ENCODE measurements around the gene SLC22A6. TPM values are rescaled to one million over a fixed set of nuclear protein-coding genes. Genes with fewer than 3 reads are reported as not detected.

SLC22A6 gene, protein sequence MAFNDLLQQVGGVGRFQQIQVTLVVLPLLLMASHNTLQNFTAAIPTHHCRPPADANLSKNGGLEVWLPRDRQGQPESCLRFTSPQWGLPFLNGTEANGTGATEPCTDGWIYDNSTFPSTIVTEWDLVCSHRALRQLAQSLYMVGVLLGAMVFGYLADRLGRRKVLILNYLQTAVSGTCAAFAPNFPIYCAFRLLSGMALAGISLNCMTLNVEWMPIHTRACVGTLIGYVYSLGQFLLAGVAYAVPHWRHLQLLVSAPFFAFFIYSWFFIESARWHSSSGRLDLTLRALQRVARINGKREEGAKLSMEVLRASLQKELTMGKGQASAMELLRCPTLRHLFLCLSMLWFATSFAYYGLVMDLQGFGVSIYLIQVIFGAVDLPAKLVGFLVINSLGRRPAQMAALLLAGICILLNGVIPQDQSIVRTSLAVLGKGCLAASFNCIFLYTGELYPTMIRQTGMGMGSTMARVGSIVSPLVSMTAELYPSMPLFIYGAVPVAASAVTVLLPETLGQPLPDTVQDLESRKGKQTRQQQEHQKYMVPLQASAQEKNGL
- total RNA-seq (2014; rRNA removed; shearing (Covaris generic)) (not detected in 2 replicates), polyA plus RNA-seq (2016; fragmentation: Nextera tagmentation; extraction: Ambion mirVana) (not detected in 2 replicates)
- long read RNA-seq: 0 reads

DNA sequence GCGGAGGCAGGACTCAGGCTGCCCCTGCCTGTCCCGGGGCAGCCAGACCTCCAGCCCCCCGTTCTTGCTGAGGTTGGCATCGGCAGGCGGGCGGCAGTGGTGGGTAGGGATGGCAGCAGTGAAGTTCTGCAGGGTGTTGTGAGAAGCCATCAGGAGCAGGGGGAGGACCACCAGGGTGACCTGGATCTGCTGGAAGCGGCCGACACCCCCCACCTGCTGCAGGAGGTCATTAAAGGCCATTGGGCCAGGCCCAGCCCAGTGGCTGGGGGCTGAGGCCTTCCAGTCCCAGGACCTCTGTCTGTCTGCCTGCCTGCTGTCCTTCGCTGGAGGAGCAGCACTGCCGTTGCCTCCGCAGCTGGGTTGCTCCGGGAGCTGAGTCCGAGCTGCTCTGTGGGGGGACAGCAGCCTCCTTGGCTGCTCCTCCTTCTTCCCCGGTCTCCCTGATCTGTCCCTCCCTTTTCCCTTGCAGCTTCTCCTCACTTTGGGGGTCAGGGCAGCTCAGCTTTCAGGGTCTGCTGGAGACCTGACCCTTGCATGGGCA is at the start of gene SLC22A6:
TSS of gene SLC22A6 (minus strand) at position 517 of the 541 bp plus-strand sequence. CDS start at position 240, 277 bp downstream.
- H3K27ac Mint-ChIP-seq: no peak within 1 kb of the TSS
- H3K9me3 Mint-ChIP-seq: no peaks in the 10 kb centered on the region
- TF ChIP-seq, protein P1, sequence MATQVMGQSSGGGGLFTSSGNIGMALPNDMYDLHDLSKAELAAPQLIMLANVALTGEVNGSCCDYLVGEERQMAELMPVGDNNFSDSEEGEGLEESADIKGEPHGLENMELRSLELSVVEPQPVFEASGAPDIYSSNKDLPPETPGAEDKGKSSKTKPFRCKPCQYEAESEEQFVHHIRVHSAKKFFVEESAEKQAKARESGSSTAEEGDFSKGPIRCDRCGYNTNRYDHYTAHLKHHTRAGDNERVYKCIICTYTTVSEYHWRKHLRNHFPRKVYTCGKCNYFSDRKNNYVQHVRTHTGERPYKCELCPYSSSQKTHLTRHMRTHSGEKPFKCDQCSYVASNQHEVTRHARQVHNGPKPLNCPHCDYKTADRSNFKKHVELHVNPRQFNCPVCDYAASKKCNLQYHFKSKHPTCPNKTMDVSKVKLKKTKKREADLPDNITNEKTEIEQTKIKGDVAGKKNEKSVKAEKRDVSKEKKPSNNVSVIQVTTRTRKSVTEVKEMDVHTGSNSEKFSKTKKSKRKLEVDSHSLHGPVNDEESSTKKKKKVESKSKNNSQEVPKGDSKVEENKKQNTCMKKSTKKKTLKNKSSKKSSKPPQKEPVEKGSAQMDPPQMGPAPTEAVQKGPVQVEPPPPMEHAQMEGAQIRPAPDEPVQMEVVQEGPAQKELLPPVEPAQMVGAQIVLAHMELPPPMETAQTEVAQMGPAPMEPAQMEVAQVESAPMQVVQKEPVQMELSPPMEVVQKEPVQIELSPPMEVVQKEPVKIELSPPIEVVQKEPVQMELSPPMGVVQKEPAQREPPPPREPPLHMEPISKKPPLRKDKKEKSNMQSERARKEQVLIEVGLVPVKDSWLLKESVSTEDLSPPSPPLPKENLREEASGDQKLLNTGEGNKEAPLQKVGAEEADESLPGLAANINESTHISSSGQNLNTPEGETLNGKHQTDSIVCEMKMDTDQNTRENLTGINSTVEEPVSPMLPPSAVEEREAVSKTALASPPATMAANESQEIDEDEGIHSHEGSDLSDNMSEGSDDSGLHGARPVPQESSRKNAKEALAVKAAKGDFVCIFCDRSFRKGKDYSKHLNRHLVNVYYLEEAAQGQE (IDR thresholded peaks at IDR 0.05; ENCODE audit: unreplicated experiment): no peak
- TF ChIP-seq, protein P2, sequence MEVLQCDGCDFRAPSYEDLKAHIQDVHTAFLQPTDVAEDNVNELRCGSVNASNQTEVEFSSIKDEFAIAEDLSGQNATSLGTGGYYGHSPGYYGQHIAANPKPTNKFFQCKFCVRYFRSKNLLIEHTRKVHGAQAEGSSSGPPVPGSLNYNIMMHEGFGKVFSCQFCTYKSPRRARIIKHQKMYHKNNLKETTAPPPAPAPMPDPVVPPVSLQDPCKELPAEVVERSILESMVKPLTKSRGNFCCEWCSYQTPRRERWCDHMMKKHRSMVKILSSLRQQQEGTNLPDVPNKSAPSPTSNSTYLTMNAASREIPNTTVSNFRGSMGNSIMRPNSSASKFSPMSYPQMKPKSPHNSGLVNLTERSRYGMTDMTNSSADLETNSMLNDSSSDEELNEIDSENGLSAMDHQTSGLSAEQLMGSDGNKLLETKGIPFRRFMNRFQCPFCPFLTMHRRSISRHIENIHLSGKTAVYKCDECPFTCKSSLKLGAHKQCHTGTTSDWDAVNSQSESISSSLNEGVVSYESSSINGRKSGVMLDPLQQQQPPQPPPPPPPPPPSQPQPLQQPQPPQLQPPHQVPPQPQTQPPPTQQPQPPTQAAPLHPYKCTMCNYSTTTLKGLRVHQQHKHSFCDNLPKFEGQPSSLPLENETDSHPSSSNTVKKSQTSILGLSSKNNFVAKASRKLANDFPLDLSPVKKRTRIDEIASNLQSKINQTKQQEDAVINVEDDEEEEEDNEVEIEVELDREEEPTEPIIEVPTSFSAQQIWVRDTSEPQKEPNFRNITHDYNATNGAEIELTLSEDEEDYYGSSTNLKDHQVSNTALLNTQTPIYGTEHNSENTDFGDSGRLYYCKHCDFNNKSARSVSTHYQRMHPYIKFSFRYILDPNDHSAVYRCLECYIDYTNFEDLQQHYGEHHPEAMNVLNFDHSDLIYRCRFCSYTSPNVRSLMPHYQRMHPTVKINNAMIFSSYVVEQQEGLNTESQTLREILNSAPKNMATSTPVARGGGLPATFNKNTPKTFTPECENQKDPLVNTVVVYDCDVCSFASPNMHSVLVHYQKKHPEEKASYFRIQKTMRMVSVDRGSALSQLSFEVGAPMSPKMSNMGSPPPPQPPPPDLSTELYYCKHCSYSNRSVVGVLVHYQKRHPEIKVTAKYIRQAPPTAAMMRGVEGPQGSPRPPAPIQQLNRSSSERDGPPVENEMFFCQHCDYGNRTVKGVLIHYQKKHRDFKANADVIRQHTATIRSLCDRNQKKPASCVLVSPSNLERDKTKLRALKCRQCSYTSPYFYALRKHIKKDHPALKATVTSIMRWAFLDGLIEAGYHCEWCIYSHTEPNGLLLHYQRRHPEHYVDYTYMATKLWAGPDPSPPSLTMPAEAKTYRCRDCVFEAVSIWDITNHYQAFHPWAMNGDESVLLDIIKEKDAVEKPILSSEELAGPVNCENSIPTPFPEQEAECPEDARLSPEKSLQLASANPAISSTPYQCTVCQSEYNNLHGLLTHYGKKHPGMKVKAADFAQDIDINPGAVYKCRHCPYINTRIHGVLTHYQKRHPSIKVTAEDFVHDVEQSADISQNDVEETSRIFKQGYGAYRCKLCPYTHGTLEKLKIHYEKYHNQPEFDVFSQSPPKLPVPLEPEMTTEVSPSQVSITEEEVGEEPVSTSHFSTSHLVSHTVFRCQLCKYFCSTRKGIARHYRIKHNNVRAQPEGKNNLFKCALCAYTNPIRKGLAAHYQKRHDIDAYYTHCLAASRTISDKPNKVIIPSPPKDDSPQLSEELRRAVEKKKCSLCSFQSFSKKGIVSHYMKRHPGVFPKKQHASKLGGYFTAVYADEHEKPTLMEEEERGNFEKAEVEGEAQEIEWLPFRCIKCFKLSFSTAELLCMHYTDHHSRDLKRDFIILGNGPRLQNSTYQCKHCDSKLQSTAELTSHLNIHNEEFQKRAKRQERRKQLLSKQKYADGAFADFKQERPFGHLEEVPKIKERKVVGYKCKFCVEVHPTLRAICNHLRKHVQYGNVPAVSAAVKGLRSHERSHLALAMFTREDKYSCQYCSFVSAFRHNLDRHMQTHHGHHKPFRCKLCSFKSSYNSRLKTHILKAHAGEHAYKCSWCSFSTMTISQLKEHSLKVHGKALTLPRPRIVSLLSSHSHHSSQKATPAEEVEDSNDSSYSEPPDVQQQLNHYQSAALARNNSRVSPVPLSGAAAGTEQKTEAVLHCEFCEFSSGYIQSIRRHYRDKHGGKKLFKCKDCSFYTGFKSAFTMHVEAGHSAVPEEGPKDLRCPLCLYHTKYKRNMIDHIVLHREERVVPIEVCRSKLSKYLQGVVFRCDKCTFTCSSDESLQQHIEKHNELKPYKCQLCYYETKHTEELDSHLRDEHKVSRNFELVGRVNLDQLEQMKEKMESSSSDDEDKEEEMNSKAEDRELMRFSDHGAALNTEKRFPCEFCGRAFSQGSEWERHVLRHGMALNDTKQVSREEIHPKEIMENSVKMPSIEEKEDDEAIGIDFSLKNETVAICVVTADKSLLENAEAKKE (CRISPR knock-in tag; IDR thresholded peaks at IDR 0.05): no peak
- TF ChIP-seq STAT1 (IDR thresholded peaks at IDR 0.05; ENCODE audit: unreplicated experiment): no peak
- TF ChIP-seq EZH2phosphoT487 (IDR thresholded peaks at IDR 0.05; ENCODE audit: unreplicated experiment): no peak
- no peak for TF ChIP-seq CREB1 (CRISPR knock-in tag; IDR thresholded peaks at IDR 0.05; ENCODE audit: low read depth)
- no peak for TF ChIP-seq ZNF114 (CRISPR knock-in tag; IDR thresholded peaks at IDR 0.05)
- TF ChIP-seq ZNF331 (CRISPR knock-in tag; IDR thresholded peaks at IDR 0.05; ENCODE audit: low read depth): no peak
- TF ChIP-seq NANOG (IDR thresholded peaks at IDR 0.05; ENCODE audit: borderline replicate concordance): no peak
- TF ChIP-seq, protein P3, sequence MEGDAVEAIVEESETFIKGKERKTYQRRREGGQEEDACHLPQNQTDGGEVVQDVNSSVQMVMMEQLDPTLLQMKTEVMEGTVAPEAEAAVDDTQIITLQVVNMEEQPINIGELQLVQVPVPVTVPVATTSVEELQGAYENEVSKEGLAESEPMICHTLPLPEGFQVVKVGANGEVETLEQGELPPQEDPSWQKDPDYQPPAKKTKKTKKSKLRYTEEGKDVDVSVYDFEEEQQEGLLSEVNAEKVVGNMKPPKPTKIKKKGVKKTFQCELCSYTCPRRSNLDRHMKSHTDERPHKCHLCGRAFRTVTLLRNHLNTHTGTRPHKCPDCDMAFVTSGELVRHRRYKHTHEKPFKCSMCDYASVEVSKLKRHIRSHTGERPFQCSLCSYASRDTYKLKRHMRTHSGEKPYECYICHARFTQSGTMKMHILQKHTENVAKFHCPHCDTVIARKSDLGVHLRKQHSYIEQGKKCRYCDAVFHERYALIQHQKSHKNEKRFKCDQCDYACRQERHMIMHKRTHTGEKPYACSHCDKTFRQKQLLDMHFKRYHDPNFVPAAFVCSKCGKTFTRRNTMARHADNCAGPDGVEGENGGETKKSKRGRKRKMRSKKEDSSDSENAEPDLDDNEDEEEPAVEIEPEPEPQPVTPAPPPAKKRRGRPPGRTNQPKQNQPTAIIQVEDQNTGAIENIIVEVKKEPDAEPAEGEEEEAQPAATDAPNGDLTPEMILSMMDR (conservative IDR thresholded peaks at IDR 0.05; ENCODE audit: low read depth in 2 of 2): no peak
- Histone ChIP-seq H3K36me3 (ENCODE audit: insufficient read depth) (no peaks in the 10 kb centered on the region), H4K20me1 (replicated peaks; ENCODE audit: insufficient read depth) (no peaks in the 10 kb centered on the region), H3K4me1 (ENCODE audit: insufficient read depth) (no peaks in the 10 kb centered on the region), H3F3A (replicated peaks; ENCODE audit: low read depth) (no peaks in the 10 kb centered on the region), H3K4me2 (no peak within 1 kb of the TSS), H3K27ac (ENCODE audit: low read depth) (no peak within 1 kb of the TSS), H3K79me2 (replicated peaks; ENCODE audit: insufficient read depth) (no peaks in the 10 kb centered on the region), H3K27me3 (ENCODE audit: insufficient read depth) (no peaks in the 10 kb centered on the region), H3K9me2 (ENCODE audit: insufficient read depth) (0 out of 2 replicates have a peak, but pooled peaks cover 5% of the 10 kb centered on the region), H2AFZ (no peak within 1 kb of the TSS), H3K4me3 (no peak within 1 kb of the TSS)
- H3K36me3 Mint-ChIP-seq (ENCODE audit: low read depth): no peaks in the 10 kb centered on the region; the same call in 2 of the 3 replicates
- H3K4me1 Mint-ChIP-seq: no peaks in the 10 kb centered on the region
- DNase-seq (ENCODE audit: low spot score): no peak
- peaks cover 2% of the 10 kb centered on the region for H3K27me3 Mint-ChIP-seq (ENCODE audit: insufficient read depth, low read depth, poor library complexity)
- no peak within 1 kb of the TSS for H3K4me3 Mint-ChIP-seq
- ATAC-seq: peak; percentile 39; the same call in 2 of the 3 replicates

All from GM23338 (cell line).